SK-N-SH (cell line): Measurements from ENCODE around the gene CEACAM8. TPM values are rescaled to one million over a fixed set of nuclear protein-coding genes. Genes with fewer than 3 reads are reported as not detected.

Experiments
- CTCF ChIA-PET: fragments of 300-600, 350-600 bp; formaldehyde crosslinking; extraction: SDS; loops from one replicate; lab custom pipeline; 2021; lab: Yijun Ruan, JAX
- POLR2A ChIA-PET: fragments of 350-600 bp; sonication (Branson Sonifier 250); formaldehyde crosslinking; extraction: SDS; loops from one replicate; lab custom pipeline; 2020; ENCODE audit warnings: antibody characterized with exemption, inconsistent platforms; lab: Yijun Ruan, JAX
- DNase-seq: peaks from one replicate; pipeline ENCODE4 v3.0.0; 2012
- H2AFZ ChIP-seq: fragments of 200-600 bp; sonication (generic); 2 replicates; pipeline ENCODE4 v1.8.1; 2016; ENCODE audit warnings: antibody characterized with exemption, mild to moderate bottlenecking, low read depth
- H3F3A ChIP-seq: fragments of 200-600 bp; sonication (generic); replicated peaks from 2 replicates; pipeline ENCODE3; 2016; ENCODE audit warnings: antibody characterized with exemption, mild to moderate bottlenecking; ENCODE audit not compliant: insufficient read depth
- H3K27ac ChIP-seq, 2 experiments: fragments of 200-500 bp in 1 of 2; fragments of 200-600 bp in 1 of 2; sonication (Bioruptor generic) in 1 of 2; sonication (generic), shearing (Covaris generic) in 1 of 2; 2 replicates each; pipeline versions ENCODE4 v1.5.1 to v1.6.1; 2014 to 2016; ENCODE audit warnings: low read depth in 2 of 2, inconsistent platforms in 1 of 2, low read length in 1 of 2, mild to moderate bottlenecking in 1 of 2, mixed read lengths in 1 of 2
- H3K27me3 ChIP-seq: fragments of 200-600 bp; sonication (generic), shearing (Covaris generic); 2 replicates; pipeline ENCODE4 v1.6.1; 2016; ENCODE audit warnings: mixed run types; ENCODE audit not compliant: insufficient read depth
- H3K36me3 ChIP-seq, 2 experiments: fragments of 200-500 bp in 1 of 2; fragments of 200-600 bp in 1 of 2; sonication (Bioruptor generic) in 1 of 2; sonication (generic) in 1 of 2; replicated peaks in 1 of 2; 2 replicates each; pipeline versions ENCODE3 to v1.5.1; 2014 to 2016; ENCODE audit warnings: low read length in 1 of 2, mild to moderate bottlenecking in 1 of 2; ENCODE audit not compliant: insufficient read depth in 2 of 2, control insufficient read depth in 1 of 2
- H3K4me1 ChIP-seq, 2 experiments: fragments of 200-500 bp in 1 of 2; fragments of 200-600 bp in 1 of 2; sonication (Bioruptor generic) in 1 of 2; sonication (generic), shearing (Covaris generic) in 1 of 2; 2 replicates each; pipeline versions ENCODE4 v1.5.1 to v1.6.1; 2014 to 2016; ENCODE audit warnings: low read depth in 1 of 2, low read length in 1 of 2, mixed run types in 1 of 2; ENCODE audit not compliant: insufficient read depth in 2 of 2, control insufficient read depth in 1 of 2
- H3K4me2 ChIP-seq: fragments of 200-600 bp; sonication (generic), shearing (Covaris generic); 2 replicates; pipeline ENCODE4 v1.6.1; 2017; ENCODE audit warnings: mixed run types
- H3K4me3 ChIP-seq, 2 experiments: fragments of 200-500 bp in 1 of 2; fragments of 200-600 bp in 1 of 2; sonication (Bioruptor generic) in 1 of 2; sonication (generic), shearing (Covaris generic) in 1 of 2; 2 replicates each; pipeline versions ENCODE4 v1.5.1 to v1.8.1; 2014 to 2016; ENCODE audit warnings: low read depth in 2 of 2, inconsistent platforms in 1 of 2, low read length in 1 of 2, mild to moderate bottlenecking in 1 of 2, mixed read lengths in 1 of 2, moderate library complexity in 1 of 2
- H3K79me2 ChIP-seq: fragments of 200-600 bp; sonication (generic); 2 replicates; pipeline ENCODE4 v1.8.1; 2017; ENCODE audit warnings: mild to moderate bottlenecking; ENCODE audit not compliant: insufficient read depth
- H3K9ac ChIP-seq: fragments of 200-600 bp; sonication (generic); 2 replicates; pipeline ENCODE4 v1.6.1; 2017; ENCODE audit warnings: mixed run types
- H3K9me2 ChIP-seq: fragments of 200-600 bp; sonication (generic); 2 replicates; pipeline ENCODE4 v1.6.1; 2017; ENCODE audit warnings: mixed run types
- H3K9me3 ChIP-seq: fragments of 200-600 bp; sonication (generic); 2 replicates; pipeline ENCODE4 v1.6.1; 2017; ENCODE audit warnings: mixed run types, mild to moderate bottlenecking, moderate library complexity
- H4K20me1 ChIP-seq: fragments of 200-600 bp; sonication (generic); 2 replicates; pipeline ENCODE4 v1.6.1; 2017; ENCODE audit warnings: mild to moderate bottlenecking, mixed run types; ENCODE audit not compliant: insufficient read depth
- CHD2 ChIP-seq: fragments of 150-350 bp; IDR thresholded peaks from 2 replicates; pipeline ENCODE4 v1.6.1; 2018; ENCODE audit warnings: low read length; ENCODE audit not compliant: partially characterized antibody
- ELF1 ChIP-seq: IDR thresholded peaks from 2 replicates; pipeline ENCODE4 v1.4.0; 2012
- EZH2phosphoT487 ChIP-seq: fragments of 200-600 bp; sonication (generic); IDR thresholded peaks from 2 replicates; pipeline ENCODE4 v1.6.1; 2017; ENCODE audit warnings: low read depth, mixed run types, mild to moderate bottlenecking, antibody characterized with exemption, moderate library complexity, borderline replicate concordance
- FOXJ3 ChIP-seq: sonication (generic); formaldehyde crosslinking; IDR thresholded peaks from 2 replicates; pipeline ENCODE4 v1.5.1; 2020; ENCODE audit warnings: mild to moderate bottlenecking, missing genetic modification reagents
- FOXM1 ChIP-seq: IDR thresholded peaks from 2 replicates; pipeline ENCODE4 v1.4.0; 2012; ENCODE audit warnings: low read depth, mild to moderate bottlenecking
- JUND ChIP-seq: IDR thresholded peaks from 2 replicates; pipeline ENCODE4 v1.4.0; 2012
- MEF2A ChIP-seq: IDR thresholded peaks from 2 replicates; pipeline ENCODE4 v1.4.0; 2012; ENCODE audit warnings: low read depth, borderline replicate concordance
- NFIC ChIP-seq: IDR thresholded peaks from 2 replicates; pipeline ENCODE4 v1.4.0; 2012; ENCODE audit warnings: borderline replicate concordance
- PBX3 ChIP-seq: IDR thresholded peaks from 2 replicates; pipeline ENCODE4; 2012
- RAD21 ChIP-seq: IDR thresholded peaks from 2 replicates; pipeline ENCODE4 v1.6.1; 2012; ENCODE audit warnings: mild to moderate bottlenecking, low read length
- RFX5 ChIP-seq: IDR thresholded peaks from 2 replicates; pipeline ENCODE4 v1.6.1; 2012; ENCODE audit warnings: mild to moderate bottlenecking, improper control_type of control experiment, low read length
- TAF1 ChIP-seq: IDR thresholded peaks from 2 replicates; pipeline ENCODE4 v1.6.1; 2012; ENCODE audit warnings: low read depth, mild to moderate bottlenecking, low read length, moderate library complexity, borderline replicate concordance
- TCF12 ChIP-seq: IDR thresholded peaks from 2 replicates; pipeline ENCODE4 v1.4.0; 2012
- WGBS: methylation state at CpG from one replicate; pipeline ENCODE4 v1.1.6; 2017; ENCODE audit warnings: low lambda C conversion rate; 5-methylcytosine and 5-hydroxymethylcytosine counted together
- polyA plus RNA-seq, 3 experiments: library from polyadenylated mRNA; depleted of rRNA; stranded (reverse); fragments of >200 nt; gene quantifications; 2 replicates each; pipeline ENCODE4 v1.2.3, GENCODE V29; 2012
- TF ChIP-seq, protein P1 (sequence below): fragments of 200-600 bp; sonication (generic); IDR thresholded peaks from 2 replicates; pipeline ENCODE4 v1.6.1; 2017; ENCODE audit warnings: antibody characterized with exemption, mild to moderate bottlenecking, moderate library complexity

The CEACAM8 gene
- polyA plus RNA-seq, 1 of the 3 experiments (the other 2 are of a cell fraction), result not detected

GRCh38 chr19:42544146-42544545 lies 50.6 kb downstream of the CEACAM8 start:
- Histone ChIP-seq H3K36me3 (no peaks in the 10 kb centered on the region), H3K4me1 (no peaks in the 10 kb centered on the region), H4K20me1 (no peaks in the 10 kb centered on the region), H3K4me3 (no peak overlapping the region), H3K79me2 (no peaks in the 10 kb centered on the region), H3K27ac (no peak overlapping the region), H3K9me2 (no peaks in the 10 kb centered on the region), H3K9me3 (no peaks in the 10 kb centered on the region), H2AFZ (no peak overlapping the region), H3K4me2 (no peak overlapping the region), H3F3A (no peaks in the 10 kb centered on the region), H3K9ac (no peak overlapping the region), H3K27me3 (no peaks in the 10 kb centered on the region)
- ChIA-PET POLR2A (no interaction called here), CTCF (no interaction called here)
- WGBS, result 68% methylated on average over 4 of the region's 4 CpGs
- no peak for DNase-seq
- TF ChIP-seq EZH2phosphoT487 (no peak), RAD21 (no peak), PBX3 (no peak)

DNA sequence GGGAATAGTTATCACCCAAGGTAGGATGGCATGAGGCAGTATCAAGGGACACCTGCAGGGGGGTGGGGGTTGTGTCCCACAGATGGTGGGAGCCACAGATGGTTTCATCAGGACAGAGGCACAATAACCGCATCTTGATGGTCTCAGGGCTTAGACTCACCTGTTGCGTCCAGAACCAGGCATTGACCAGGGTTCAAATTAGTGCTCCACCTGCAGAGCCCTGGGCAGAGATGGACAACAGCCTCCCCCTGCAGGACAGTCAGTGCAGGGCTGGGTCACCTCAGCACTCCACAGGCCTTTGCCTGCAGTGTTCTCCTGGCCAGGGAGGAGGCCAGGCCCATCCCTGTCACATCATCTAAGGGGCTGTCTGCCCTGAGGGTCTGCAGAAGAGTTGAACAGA lies 51.9 kb downstream of the CEACAM8 start:
- H3K27ac ChIP-seq, result no peak overlapping the region
- no peaks in the 10 kb centered on the region for H3K4me1 ChIP-seq
- peaks cover 5% of the 10 kb centered on the region; the same call in 1 of the 2 replicates for H3K27me3 ChIP-seq
- no peak overlapping the region for H3K9ac ChIP-seq
- TF ChIP-seq FOXM1 (no peak), RFX5 (no peak), PBX3 (no peak), JUND (no peak), MEF2A (no peak), CHD2 (no peak), ELF1 (no peak), TCF12 (no peak), TAF1 (no peak), FOXJ3 (CRISPR knock-in tag) (no peak), NFIC (no peak)
- TF ChIP-seq, protein P1, sequence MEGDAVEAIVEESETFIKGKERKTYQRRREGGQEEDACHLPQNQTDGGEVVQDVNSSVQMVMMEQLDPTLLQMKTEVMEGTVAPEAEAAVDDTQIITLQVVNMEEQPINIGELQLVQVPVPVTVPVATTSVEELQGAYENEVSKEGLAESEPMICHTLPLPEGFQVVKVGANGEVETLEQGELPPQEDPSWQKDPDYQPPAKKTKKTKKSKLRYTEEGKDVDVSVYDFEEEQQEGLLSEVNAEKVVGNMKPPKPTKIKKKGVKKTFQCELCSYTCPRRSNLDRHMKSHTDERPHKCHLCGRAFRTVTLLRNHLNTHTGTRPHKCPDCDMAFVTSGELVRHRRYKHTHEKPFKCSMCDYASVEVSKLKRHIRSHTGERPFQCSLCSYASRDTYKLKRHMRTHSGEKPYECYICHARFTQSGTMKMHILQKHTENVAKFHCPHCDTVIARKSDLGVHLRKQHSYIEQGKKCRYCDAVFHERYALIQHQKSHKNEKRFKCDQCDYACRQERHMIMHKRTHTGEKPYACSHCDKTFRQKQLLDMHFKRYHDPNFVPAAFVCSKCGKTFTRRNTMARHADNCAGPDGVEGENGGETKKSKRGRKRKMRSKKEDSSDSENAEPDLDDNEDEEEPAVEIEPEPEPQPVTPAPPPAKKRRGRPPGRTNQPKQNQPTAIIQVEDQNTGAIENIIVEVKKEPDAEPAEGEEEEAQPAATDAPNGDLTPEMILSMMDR, result no peak
- TF ChIP-seq, all 33 proteins: peak for 0
- H3K36me3 ChIP-seq, result no peaks in the 10 kb centered on the region
- no peak overlapping the region for H2AFZ ChIP-seq
- no peaks in the 10 kb centered on the region for H3F3A ChIP-seq
- no peaks in the 10 kb centered on the region for H3K9me2 ChIP-seq
- CTCF ChIA-PET, result interaction anchor here (1.5 to 2.7 kb wide), 5 partner anchors 14 to 101 kb away, joined by 5 to 13 read pairs (median 7); partner anchors contain the start of genes CEACAM1 and CXCL17
- H3K9me3 ChIP-seq, result no peaks in the 10 kb centered on the region
- POLR2A ChIA-PET, result no interaction called here
- H3K4me2 ChIP-seq, result no peak overlapping the region
- DNase-seq, result no peak
- H3K4me3 ChIP-seq, result no peak overlapping the region
- H3K79me2 ChIP-seq, result no peaks in the 10 kb centered on the region
- WGBS, result 76% methylated on average over 2 of the region's 2 CpGs
- no peaks in the 10 kb centered on the region for H4K20me1 ChIP-seq
